KOPT-K1 (cell line): ENCODE results near the gene PICALM.
A peak's percentile ranks its signal among the peaks of the same experiment; 100 is the strongest.

ENCODE experiments used
- H3K27ac ChIP-seq: fragments of 200-600 bp; sonication (generic); 2 replicates; pipeline ENCODE4 v1.5.1; 2016; ENCODE audit warnings: antibody characterized with exemption, mild to moderate bottlenecking, low read depth, low read length; ENCODE audit not compliant: poor library complexity, severe bottlenecking
- H3K36me3 ChIP-seq: fragments of 200-600 bp; sonication (generic); 2 replicates; pipeline ENCODE4 v1.5.1; 2017; ENCODE audit warnings: antibody characterized with exemption, mild to moderate bottlenecking, low read length, moderate library complexity; ENCODE audit not compliant: insufficient read depth
- H3K9me3 ChIP-seq: fragments of 200-600 bp; sonication (generic); 2 replicates; pipeline ENCODE4 v1.5.1; 2017; ENCODE audit warnings: antibody characterized with exemption, low read length, mild to moderate bottlenecking; ENCODE audit not compliant: insufficient read depth, poor library complexity, severe bottlenecking

Gene PICALM

GRCh38 chr11:86067009-86067850, 1.7 kb downstream of the PICALM start:
- Histone ChIP-seq H3K36me3 (no peaks in the 10 kb centered on the region), H3K9me3 (no peaks in the 10 kb centered on the region), H3K27ac (peak overlapping the region; percentile 79)

DNA sequence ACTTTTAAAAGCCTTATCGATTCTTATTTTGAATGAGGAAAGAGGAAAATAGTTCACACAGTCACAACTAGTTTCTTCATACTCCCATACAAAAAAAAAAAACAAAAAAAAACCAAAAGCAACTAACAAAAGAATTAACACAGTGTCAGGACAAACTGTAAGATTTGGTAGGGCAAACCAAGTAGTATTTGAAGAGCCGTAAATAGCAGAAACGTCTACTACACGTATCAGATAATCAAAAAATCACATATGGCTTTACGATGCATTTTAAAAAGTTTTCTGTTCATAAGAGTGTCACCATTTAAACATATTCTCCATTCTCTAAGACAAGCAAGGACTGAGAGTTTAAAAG, 2.3 kb downstream of the PICALM start:
- peak overlapping the region; percentile 79 for H3K27ac ChIP-seq
- H3K9me3 ChIP-seq, result no peaks in the 10 kb centered on the region
- H3K36me3 ChIP-seq, result no peaks in the 10 kb centered on the region

DNA sequence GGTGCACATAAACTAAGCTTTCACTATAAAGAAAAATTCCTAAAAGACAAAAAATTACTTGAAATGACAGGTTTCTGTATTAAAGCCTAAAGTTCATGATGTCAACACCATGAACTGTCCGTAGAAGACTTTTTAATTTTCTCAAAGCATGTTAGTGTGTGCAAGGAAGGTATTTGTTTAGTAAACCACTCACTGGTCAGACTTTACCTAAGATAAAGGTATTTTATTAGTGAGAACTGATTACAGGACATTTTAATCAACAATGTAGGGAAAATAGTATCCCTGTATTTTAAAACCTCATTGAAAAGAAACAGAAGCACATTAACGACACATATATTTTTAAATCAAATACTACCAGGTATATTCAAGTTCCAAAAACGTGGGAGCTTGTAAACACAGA, 2.9 kb downstream of the PICALM start:
- Histone ChIP-seq H3K27ac (peak overlapping the region; percentile 79), H3K36me3 (no peaks in the 10 kb centered on the region), H3K9me3 (no peaks in the 10 kb centered on the region)

DNA sequence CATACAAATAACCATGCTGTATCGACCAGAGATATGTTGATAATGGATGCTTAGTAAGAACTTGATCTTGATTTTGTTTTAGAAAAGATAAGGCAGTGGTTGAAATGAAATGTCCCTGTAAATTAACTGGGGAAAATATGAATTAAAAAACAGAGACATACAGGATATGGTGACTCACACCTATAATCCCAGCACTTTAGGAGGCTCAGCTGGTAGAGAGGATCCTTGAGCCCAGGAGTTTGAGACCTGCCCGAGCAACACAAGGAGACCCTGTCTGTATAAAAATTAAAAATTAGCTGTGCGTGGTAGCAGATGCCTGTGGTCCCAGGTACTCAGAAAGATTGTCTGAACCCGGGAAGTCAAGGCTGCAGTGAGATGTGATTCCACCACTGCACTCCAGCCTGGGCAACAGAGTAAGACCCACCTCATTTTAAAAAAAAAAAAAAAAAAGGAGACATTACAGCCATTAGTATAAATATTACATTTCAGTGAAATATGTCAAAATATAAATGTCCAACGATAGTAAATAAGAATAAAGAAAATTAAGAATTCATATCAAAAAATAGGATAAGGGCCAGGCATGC, 4.6 kb downstream of the PICALM start:
- Histone ChIP-seq H3K36me3 (no peaks in the 10 kb centered on the region), H3K27ac (no peak overlapping the region)

DNA sequence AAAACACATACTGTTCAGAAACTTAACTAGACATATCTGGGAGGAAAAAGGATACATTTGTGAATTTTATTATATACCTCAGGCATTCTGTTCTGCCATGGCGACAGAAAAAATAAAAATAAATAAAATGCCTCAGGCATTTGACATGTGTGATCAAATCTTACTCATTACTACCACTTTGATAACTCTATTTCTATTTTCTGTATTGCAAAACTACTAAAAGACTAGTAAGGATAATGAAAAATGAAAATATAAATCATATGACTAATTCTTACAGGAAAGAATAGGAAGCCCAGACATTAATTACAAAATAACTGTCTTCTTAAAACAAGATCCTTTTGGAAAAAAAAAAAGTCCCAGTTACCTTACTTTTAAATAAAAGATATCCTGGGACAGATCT, 5.3 kb downstream of the PICALM start:
- H3K36me3 ChIP-seq, result no peaks in the 10 kb centered on the region
- no peaks in the 10 kb centered on the region for H3K9me3 ChIP-seq
- no peak overlapping the region for H3K27ac ChIP-seq

More for the DNA sequence above, 4.6 kb downstream of the PICALM start:
- no peaks in the 10 kb centered on the region for H3K9me3 ChIP-seq

- no peaks in the 10 kb centered on the region for H3K36me3 ChIP-seq
- H3K9me3 ChIP-seq, result no peaks in the 10 kb centered on the region
These were observed 6.2 kb downstream of the PICALM start for GRCh38 chr11:86062719-86063118.

DNA sequence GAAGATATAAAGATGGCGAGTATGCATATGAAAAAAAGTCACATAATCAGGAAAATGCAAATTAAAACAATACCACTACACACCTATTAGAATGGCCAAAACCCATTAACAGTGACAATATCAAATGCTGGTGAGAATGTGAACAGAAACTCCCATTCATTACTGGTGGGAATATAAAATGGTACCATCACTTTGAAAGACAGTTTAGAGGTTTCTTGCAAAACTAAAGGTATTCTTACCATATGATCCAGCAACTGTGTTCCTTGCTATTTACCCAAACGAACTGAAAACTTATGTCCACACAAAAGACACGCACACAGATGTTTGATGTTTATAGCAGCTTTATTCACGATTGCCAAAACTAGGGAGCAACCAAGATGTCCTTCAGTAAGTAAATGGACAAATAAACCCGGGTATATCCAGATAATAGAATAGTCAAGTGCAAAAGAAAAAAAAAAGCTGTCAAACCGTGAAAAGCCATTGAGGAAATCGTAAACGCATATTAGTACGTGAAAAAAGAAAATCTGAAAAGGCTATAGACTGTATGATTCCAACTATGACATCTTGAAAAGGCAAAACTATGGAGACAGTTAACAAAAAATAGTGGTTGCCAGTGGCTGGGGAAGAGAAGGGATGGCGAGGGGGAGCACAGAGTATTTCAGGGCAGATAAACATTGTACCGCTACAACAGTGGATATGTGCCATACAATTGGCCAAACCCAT, 7.2 kb downstream of the PICALM start:
- H3K27ac ChIP-seq, result no peak overlapping the region
- H3K9me3 ChIP-seq, result no peaks in the 10 kb centered on the region
- no peaks in the 10 kb centered on the region for H3K36me3 ChIP-seq

More at GRCh38 chr11:86062719-86063118, 6.2 kb downstream of the PICALM start:
- peak overlapping the region; percentile 24 for H3K27ac ChIP-seq

- Histone ChIP-seq H3K27ac (no peak overlapping the region), H3K9me3 (no peaks in the 10 kb centered on the region), H3K36me3 (no peaks in the 10 kb centered on the region)
These were observed 8.3 kb downstream of the PICALM start for GRCh38 chr11:86060544-86060943.

- no peaks in the 10 kb centered on the region for H3K9me3 ChIP-seq
- no peaks in the 10 kb centered on the region for H3K36me3 ChIP-seq
- H3K27ac ChIP-seq, result no peak overlapping the region
These were observed 10.5 kb downstream of the PICALM start for GRCh38 chr11:86058360-86058759.

DNA sequence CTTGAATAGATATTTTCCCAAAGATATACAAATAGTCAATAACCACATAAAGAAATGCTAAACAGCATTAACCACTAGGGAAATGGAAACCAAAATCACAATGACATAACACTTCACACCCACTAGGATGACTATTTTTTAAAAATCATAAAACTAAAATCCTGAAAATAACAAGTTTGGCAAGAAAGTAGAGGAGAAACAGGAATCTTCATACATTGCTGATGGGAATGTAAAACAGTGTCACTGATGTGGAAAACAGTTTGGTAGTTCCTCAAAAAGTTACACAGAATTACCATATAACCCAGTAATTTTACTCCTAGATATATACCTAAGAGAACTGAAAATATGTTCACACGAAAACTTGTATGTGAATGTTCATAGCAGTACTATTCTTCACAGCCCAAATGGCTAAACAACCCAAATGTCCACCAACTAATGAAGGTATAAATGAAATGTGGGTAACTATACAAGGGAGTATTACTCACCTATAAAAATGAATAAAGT, 12.5 kb downstream of the PICALM start:
- Histone ChIP-seq H3K9me3 (no peaks in the 10 kb centered on the region), H3K36me3 (no peaks in the 10 kb centered on the region), H3K27ac (no peak overlapping the region)

GRCh38 chr11:86052693-86053641, 15.9 kb downstream of the PICALM start:
- no peaks in the 10 kb centered on the region for H3K36me3 ChIP-seq
- no peaks in the 10 kb centered on the region for H3K9me3 ChIP-seq
- H3K27ac ChIP-seq, result no peak overlapping the region

- no peaks in the 10 kb centered on the region for H3K9me3 ChIP-seq
- H3K36me3 ChIP-seq, result no peaks in the 10 kb centered on the region
- no peak overlapping the region for H3K27ac ChIP-seq
These were observed 18.6 kb downstream of the PICALM start for GRCh38 chr11:86050196-86050709.

GRCh38 chr11:86047275-86047991, 21.5 kb downstream of the PICALM start:
- Histone ChIP-seq H3K9me3 (no peaks in the 10 kb centered on the region), H3K27ac (no peak overlapping the region), H3K36me3 (no peaks in the 10 kb centered on the region)

DNA sequence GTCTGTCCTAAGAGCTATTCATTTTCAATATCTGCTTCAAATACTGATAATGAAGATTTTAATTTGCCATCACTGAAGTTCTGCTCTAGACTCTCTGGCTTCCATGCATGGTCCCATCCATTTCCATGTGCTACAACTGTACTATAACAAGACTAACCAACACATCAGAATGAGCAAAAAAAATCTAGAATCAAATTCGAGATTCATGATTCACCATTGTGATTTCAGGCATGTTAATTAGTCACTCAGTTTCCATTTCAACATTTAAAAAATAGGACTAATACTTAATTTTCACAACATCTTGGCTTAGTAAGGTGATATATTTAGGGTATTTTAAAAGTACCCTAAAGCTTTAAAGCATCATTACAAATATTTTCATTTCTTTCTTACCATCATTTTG, 22.8 kb downstream of the PICALM start:
- no peaks in the 10 kb centered on the region for H3K9me3 ChIP-seq
- no peak overlapping the region for H3K27ac ChIP-seq
- H3K36me3 ChIP-seq, result no peaks in the 10 kb centered on the region
